Liver (tissue), 3 donors: ENCODE results near the gene DUSP16.

ENCODE experiments used
- FOXA1 ChIP-seq: IDR thresholded peaks from 2 replicates; pipeline ENCODE4 v1.6.1; 2016; ENCODE audit warnings: antibody characterized with exemption
- HNF4G ChIP-seq: IDR thresholded peaks from 2 replicates; pipeline ENCODE4 v1.6.1; 2016; ENCODE audit warnings: antibody characterized with exemption
- TF ChIP-seq, protein P1 (sequence below): fragments of 150-350 bp; IDR thresholded peaks from 2 replicates; pipeline ENCODE4 v1.5.1; 2017; ENCODE audit warnings: improper control_type of control experiment, low read depth, low read length; ENCODE audit not compliant: missing input control
- TF ChIP-seq, protein P2 (sequence below): IDR thresholded peaks from 2 replicates; pipeline ENCODE4 v1.6.1; 2016; ENCODE audit warnings: antibody characterized with exemption
- TF ChIP-seq, protein P3 (sequence below): IDR thresholded peaks from 2 replicates; pipeline ENCODE4 v1.6.1; 2016; ENCODE audit warnings: antibody characterized with exemption, mild to moderate bottlenecking
- donor health status: healthy.
- donor health status: healthy.

DNA sequence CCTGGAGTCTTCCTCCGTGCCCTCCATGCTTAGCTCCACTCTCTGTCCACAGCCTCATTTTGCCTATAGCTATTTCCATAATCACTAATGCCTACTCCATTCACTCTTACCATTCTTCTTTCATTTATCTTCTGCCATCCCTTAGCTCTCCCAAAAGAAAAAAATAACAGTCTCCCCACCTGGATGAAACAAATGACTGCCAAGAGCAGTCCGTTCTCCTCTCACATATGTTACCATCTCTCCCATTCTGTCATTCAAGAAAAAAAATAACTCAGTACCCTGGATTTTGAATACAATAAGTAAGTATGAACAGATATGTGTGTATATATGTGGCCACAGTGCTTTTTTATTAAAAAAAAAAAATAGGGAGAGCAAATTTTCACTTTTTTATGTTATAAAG lies 13.2 kb downstream of the DUSP16 start:
- TF ChIP-seq, protein P1, sequence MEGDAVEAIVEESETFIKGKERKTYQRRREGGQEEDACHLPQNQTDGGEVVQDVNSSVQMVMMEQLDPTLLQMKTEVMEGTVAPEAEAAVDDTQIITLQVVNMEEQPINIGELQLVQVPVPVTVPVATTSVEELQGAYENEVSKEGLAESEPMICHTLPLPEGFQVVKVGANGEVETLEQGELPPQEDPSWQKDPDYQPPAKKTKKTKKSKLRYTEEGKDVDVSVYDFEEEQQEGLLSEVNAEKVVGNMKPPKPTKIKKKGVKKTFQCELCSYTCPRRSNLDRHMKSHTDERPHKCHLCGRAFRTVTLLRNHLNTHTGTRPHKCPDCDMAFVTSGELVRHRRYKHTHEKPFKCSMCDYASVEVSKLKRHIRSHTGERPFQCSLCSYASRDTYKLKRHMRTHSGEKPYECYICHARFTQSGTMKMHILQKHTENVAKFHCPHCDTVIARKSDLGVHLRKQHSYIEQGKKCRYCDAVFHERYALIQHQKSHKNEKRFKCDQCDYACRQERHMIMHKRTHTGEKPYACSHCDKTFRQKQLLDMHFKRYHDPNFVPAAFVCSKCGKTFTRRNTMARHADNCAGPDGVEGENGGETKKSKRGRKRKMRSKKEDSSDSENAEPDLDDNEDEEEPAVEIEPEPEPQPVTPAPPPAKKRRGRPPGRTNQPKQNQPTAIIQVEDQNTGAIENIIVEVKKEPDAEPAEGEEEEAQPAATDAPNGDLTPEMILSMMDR: no peak
- TF ChIP-seq, protein P2, sequence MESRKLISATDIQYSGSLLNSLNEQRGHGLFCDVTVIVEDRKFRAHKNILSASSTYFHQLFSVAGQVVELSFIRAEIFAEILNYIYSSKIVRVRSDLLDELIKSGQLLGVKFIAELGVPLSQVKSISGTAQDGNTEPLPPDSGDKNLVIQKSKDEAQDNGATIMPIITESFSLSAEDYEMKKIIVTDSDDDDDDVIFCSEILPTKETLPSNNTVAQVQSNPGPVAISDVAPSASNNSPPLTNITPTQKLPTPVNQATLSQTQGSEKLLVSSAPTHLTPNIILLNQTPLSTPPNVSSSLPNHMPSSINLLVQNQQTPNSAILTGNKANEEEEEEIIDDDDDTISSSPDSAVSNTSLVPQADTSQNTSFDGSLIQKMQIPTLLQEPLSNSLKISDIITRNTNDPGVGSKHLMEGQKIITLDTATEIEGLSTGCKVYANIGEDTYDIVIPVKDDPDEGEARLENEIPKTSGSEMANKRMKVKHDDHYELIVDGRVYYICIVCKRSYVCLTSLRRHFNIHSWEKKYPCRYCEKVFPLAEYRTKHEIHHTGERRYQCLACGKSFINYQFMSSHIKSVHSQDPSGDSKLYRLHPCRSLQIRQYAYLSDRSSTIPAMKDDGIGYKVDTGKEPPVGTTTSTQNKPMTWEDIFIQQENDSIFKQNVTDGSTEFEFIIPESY: no peak
- TF ChIP-seq HNF4G (no peak), FOXA1 (no peak)
- TF ChIP-seq, protein P3, sequence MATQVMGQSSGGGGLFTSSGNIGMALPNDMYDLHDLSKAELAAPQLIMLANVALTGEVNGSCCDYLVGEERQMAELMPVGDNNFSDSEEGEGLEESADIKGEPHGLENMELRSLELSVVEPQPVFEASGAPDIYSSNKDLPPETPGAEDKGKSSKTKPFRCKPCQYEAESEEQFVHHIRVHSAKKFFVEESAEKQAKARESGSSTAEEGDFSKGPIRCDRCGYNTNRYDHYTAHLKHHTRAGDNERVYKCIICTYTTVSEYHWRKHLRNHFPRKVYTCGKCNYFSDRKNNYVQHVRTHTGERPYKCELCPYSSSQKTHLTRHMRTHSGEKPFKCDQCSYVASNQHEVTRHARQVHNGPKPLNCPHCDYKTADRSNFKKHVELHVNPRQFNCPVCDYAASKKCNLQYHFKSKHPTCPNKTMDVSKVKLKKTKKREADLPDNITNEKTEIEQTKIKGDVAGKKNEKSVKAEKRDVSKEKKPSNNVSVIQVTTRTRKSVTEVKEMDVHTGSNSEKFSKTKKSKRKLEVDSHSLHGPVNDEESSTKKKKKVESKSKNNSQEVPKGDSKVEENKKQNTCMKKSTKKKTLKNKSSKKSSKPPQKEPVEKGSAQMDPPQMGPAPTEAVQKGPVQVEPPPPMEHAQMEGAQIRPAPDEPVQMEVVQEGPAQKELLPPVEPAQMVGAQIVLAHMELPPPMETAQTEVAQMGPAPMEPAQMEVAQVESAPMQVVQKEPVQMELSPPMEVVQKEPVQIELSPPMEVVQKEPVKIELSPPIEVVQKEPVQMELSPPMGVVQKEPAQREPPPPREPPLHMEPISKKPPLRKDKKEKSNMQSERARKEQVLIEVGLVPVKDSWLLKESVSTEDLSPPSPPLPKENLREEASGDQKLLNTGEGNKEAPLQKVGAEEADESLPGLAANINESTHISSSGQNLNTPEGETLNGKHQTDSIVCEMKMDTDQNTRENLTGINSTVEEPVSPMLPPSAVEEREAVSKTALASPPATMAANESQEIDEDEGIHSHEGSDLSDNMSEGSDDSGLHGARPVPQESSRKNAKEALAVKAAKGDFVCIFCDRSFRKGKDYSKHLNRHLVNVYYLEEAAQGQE: no peak
